ENCODE results near the gene TBXT.
"Not testable (repeated sequence)": the region's sequence is repeated elsewhere in the genome, so short reads cannot be mapped to it uniquely, and the experiment has no call there.

TBXT gene

DNA sequence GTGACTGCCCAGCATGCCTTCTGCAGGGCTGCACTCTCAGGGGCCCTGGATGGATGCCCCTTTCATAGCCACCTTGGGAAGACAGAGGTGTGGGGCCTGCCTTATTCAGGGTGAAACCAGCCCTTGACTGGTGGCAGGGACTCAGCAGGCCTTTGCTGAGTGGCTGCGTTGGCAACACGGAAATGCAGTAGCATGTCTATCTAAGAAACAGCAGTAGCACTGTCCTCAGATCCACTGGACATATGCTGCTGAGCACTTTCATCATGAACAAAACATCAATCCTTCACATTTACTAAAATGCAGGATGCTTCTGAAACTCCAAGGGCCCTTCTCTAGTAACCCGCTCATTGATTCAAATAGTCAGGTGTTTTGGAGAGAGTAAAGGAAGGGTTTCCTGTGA lies 4.9 kb upstream of the TBXT start:
- DNase-seq (ENCODE audit: low read depth) = no peak

DNA sequence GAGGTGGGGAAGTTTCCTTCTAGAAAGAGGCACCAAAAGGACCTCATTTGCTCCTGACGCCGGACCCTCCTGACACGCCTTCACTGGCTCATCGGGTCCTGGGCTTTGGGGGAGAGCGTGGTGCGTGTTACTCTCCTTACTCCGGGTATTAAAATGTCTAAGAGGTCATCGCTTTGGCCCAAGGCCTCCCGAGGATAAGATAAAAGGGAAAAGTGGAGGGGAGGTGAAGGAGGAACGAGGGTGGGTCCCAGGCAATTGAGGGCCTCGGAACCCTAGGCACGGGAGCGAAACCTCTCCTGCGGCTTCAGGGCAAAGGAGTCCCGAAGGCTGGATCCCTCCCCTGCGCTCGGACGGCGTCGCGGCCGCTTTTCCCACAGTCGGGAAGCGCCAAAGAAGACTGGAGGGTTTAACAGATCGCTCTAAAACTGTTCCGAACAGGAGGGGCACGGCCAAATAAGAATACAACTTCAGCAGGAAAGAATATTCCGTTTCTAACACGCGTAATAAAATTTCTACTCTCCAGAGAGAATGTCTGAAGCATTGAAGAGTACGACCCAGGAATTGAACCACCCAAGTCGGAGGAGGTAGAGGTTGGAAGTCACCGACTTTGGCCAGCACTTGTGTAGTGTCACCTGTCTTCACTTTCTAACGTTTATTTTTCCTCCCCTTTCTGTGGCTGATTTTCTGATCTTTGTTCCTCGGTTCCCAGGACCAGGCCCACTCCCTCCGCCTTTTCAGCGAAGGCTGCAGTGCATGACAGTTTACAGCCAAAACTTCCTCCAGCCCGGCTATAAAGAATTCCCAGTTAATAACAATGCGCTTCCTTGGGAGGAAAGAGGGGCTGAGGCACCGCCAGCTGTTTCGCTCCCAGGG lies 2.1 kb upstream of the TBXT start:
- DNase-seq (ENCODE audit: low read depth) = no peak

- no peak for DNase-seq (ENCODE audit: low read depth)
Observed at GRCh38 chr6:166168616-166169548, 1.2 kb upstream of the TBXT start.

- DNase-seq (ENCODE audit: low read depth) = no peak
Observed at GRCh38 chr6:166167258-166167731, 356 bp downstream of the TBXT start.

GRCh38 chr6:166166314-166167257 lies 1.1 kb downstream of the TBXT start:
- DNase-seq (ENCODE audit: low read depth) = no peak

DNA sequence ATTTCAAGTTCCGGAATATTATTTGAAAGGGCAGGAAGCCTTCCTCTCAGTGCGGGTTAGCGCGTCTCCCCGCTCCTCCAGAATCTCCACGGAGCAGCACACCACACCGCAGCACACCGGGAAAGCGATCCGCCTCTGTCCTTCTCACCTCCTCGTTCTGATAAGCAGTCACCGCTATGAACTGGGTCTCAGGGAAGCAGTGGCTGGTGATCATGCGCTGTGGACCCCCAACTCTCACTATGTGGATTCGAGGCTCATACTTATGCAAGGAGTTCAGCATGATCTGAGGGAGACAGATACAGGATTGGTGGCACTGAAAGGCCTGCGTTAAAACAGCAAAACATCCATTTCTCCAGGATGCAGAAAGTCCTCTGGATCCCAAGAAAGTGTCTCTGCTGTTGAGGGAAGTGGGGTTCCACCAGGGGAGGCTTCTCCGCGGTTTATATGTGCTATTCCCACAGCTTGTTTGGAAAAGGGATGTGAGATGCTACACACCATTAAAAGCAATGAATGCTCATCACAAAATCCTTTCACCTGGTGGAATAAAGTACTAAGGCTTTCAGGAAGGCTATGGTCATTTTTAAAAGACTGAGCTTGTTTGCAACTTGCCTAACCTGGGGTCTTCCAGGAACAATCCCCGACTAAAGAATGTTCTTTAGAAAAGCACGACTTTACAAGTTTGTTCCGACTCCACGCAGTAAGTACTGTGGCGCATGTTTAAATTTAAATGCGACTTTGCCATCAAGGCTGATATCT lies 1.9 kb downstream of the TBXT start:
- no peak for DNase-seq (ENCODE audit: low read depth)

- no peak for DNase-seq (ENCODE audit: low read depth)
Observed at GRCh38 chr6:166162599-166163342, 4.9 kb downstream of the TBXT start.

GRCh38 chr6:166157930-166158617 lies 9.6 kb downstream of the TBXT start:
- no peak for DNase-seq (ENCODE audit: low read depth)

DNA sequence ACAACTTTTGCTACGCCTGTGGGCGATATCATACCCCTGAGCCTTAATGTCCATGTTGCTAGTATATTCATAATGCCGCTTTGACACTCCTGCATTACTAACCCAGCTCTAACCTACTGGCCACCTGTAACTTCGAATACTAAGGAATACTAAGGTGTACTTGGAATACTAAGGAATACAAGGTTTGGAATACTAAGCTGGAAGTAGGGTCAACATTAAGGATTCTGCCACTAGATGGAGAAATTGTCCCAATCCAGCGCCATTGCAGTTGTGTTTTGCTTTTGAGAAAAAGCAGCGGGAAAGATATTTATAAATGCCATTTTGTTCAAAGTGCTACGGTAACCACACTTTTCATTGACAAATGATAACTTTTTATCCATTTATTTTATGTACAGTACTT lies 10.7 kb downstream of the TBXT start:
- no peak for DNase-seq (ENCODE audit: low read depth)

DNA sequence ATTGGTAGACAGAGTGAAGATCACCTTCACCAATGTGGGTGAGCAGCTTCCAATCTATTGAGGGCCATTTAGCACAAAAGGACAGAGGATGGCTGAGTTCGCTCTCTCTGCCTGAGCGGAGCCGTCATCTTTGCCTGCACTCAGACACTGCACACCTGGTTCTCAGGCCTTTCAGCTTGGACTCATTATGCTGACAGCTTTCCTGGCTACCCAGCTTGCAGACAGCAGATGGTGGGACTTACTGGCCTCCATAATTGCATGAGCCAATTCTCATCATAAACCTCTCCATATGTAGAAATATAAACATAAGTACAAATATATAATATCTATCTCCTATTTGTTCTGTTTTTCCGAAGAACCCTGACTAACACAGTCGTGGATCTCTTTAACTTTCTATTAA lies 13.7 kb downstream of the TBXT start:
- DNase-seq (ENCODE audit: low read depth) = no peak

GRCh38 chr6:166152660-166153059 lies 15.0 kb downstream of the TBXT start:
- no peak for DNase-seq (ENCODE audit: low read depth)

GRCh38 chr6:166151798-166152197 lies 15.9 kb downstream of the TBXT start:
- DNase-seq (ENCODE audit: low read depth) = no peak

GRCh38 chr6:166145751-166146150 lies 21.9 kb downstream of the TBXT start:
- no peak for DNase-seq (ENCODE audit: low read depth)

- no peak for DNase-seq (ENCODE audit: low read depth)
Observed at GRCh38 chr6:166143011-166143410, 24.6 kb downstream of the TBXT start.

GRCh38 chr6:166127624-166128472 lies 39.8 kb downstream of the TBXT start:
- no peak for DNase-seq (ENCODE audit: low read depth)

- not testable (repeated sequence) for DNase-seq (ENCODE audit: low read depth)
Observed at GRCh38 chr6:166123115-166123514, 44.5 kb downstream of the TBXT start.

GRCh38 chr6:166121726-166122125 lies 45.9 kb downstream of the TBXT start:
- no peak for DNase-seq (ENCODE audit: low read depth)

DNA sequence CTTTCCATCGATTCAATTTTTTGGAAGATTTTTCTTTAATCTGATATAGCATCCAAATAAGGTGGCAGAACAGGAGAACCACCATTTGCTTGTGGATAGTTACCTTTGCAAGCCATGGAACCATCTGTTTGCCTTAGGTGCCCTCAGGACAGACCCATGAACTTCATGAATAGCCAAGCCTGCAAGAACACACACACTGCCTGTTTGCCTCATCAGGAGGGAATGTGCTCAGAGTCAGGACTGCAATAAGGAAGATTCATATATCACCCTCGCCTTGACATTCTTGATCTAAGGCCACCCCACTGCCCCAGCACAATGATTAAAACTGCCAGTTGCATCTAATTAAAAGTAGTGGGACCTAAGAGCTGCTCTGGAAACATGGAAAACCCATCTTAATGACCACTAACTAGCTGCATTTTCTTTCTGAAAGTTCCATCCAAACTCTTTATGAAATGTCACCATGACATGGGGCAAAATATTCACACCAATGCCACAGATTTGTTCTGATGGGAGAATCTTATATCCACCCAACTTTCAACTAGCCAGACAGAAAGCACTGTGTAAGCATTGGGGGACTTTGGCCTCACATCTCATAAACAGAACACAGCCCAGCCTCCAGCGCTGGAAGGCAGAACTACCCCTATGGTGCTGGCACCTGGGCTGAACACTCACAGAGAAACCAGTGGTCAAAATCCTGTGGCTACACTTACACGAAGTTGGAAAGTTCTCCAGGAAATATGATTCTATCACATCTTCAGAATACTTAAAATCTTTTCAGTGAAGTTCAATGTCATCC lies 48.3 kb downstream of the TBXT start:
- no peak for DNase-seq (ENCODE audit: low read depth)

Data from T follicular helper cell (primary cell).